Measurements from ENCODE around the gene WDR54.
"Not testable (repeated sequence)": the region's sequence is repeated elsewhere in the genome, so short reads cannot be mapped to it uniquely, and the experiment has no call there.

The WDR54 gene

DNA sequence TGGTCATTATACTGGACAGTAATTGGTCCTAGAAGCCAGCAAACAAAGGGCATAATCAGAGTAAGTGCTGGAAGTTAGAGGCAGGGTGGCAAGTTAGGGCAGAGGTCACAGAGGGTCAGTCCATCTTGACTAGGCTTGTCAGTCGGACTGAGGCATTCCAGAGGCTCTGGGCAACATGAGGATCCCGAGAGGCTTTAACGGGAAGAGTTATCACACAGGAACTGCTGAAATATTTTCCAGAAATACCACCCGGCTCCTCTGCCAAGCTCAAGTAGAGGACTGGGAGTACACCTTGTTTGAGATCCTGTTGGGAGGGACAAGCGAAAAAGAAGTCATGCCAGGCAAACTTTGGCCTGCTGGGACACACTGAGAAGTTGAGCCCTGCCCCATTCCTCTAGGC lies 13.8 kb upstream of the WDR54 start:
- no peak for DNase-seq

DNA sequence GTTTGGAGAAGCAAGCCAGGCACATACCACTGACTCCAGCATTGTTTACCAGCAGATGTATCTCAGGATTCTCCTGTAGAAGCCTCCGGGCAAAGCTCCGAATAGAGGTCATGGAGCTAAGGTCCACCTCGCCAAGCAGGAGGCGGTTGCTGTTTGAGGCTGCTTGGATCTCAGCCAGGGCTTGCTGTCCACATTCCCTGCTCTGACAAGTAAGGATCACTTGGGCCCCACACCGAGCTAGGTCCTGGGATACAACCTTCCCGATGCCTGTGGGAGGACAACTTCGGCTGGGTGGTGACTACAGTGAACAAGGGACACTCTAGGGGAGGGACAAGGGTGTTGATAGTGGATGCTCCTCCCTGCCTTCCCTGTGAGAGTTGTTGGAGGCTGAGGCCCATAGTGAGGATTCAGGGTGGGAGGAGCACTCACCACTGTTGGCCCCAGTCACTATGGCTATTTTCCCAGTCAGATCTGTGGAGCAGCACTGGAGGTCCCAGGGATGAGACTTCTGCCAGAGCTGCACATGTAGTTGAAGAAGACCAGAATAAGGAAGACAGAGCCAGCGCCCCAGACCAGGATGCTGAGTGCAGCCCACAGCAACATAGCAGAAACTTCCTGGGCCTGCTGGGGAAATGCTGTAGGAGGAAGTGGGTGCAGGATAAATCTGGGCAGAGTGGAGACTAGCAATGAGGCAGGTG lies 8.4 kb upstream of the WDR54 start:
- DNase-seq: no peak

DNA sequence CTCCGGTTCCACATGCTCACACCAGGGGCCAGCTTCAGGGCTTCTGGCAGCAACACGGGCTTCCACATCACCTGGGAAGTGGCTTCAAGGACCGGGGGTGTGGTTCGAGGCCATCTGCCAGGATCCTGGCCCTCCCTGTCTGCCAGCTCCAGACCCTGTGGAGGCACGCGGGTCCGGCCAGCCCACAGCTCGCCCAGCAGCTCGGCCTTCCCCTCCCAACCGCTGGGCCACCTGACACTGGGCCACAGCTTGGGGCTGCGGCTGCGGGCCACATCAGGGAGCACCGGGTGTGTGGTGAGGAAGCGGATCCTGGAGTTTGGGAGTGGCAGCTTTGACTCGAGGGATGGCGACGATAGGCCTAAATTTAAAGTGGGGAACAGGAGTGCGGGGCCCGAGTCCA lies 7.1 kb upstream of the WDR54 start:
- no peak for DNase-seq

DNA sequence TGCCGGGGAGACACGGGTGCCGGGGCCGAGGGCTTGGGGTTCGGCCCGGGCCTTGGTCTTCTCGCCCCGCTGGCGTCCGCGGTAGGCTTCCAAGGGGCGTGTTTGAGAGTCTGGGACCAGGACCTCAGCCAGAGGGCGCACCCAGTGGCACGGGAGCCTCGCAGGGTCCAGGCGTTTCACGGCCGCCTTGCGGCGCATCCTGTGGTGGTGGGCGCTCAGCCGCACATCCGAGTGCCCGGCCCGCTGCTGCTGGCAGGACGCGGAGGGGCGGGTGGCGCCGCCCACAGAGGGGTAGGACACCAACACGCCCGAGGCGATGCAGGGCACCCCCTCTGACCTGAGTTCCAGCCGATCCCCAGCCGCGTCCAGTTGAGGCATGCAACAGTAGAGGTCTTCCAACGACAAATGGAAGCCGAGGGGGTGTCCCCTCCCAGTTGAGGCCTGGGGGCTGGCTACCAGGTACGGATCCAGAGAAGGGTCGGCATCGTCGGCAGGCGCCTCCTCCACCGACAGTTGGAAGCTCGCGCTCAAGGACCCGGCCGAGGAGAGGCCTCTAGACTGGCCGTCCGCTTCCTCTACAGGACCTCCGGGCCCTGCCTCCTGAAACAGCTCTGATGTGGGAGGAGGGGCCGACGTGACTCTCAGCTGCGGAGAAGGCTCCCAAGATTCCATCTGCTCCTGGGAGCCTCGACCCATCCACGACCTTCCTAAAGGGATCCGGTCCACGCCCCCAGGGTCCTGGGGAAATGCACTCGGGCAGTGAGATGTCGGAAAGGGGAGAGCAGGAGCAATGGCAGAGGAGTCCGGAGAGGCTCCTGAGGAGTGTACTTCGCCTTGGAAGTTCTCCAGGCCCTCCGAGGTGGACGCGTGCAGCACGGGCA lies 6.4 kb upstream of the WDR54 start:
- no peak for DNase-seq

DNA sequence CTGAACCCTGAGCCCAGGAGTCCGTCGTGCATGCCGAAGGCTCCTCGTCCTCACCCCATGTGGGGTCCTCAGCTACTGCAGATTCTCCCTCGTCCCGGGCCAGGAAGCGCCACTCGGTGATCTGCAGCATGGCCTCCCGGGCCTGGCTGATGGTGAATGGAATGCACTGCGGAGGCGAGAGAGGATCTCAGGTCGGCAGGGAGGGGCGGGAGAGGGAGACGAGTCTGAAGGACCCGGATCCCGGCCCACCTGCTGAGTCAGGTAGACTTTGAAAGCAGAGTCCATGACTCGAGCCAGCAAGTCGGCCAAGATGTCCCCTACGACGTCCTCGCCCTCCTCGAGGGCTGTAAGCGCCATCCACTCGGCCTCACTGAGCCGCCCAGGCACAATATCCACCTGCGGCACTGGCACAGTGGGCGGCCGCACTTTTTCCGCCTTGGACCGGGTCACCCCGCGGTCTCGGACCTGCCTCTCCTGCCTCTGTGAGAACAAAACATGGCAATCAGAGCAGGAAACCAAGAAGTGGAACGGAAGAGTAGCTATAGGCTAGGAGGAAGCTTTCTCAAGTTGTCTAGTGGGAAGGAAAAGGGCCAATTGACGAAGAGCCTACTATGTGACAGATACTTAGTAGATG lies 5.7 kb upstream of the WDR54 start:
- DNase-seq: no peak

DNA sequence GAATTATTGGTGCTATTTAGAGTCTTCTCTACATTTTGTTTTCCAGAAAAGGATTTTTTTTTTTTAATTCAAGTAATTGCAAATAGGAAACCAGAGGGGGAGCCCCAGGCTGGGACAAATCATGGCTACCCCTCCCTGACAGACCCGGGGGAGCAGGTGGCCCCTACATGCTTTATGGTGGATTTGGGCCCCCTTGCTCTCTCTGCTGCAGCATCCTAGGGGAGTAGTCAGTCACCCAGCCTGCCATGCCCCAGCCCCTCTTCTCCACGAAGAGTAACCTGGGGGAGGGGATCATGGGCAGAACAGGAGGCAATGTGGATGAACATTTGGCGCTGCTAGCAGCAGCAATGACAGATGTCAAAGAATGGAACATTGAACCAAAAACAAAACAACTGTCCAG lies 4.8 kb upstream of the WDR54 start:
- no peak for DNase-seq

DNA sequence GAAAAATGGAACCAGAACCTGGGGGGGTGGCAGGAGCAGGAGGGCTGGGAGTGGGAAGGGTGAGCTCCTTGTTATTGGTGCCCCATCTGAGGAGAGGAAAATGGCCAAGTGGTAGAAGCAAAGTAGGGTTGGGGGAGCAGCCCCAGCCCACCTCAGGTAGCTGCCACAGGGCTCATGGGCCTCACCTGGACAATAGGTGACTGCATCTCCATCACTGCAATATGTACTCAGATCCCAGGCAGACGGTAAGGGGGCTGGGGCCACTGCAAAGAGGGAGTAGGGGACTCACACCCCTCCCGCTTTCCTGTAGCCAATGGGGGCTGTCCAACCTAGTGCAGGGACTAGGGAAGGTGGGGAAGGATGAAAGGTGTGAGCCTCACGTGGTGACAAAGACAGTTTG lies 4.3 kb upstream of the WDR54 start:
- DNase-seq: no peak

DNA sequence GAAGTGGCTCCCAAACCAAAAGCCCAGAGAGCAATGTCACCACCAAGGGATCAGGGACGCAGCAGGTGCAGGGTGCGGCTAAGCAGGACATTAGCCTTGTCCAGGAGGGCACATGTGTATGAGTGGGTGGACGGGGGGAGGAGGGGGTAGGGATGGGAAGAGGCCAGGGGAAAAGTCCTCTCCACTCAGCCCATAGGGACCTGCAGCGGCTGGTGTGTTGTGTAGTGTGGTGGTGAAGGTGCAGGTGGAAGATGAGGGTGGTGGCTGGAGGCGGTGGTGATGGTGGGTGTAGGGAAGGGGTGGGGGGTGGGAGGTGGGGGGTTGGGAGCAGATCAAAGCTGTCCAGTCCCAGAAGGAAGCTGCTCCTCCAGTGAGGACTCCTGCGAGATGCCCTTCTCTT lies 3.8 kb upstream of the WDR54 start:
- no peak for DNase-seq

DNA sequence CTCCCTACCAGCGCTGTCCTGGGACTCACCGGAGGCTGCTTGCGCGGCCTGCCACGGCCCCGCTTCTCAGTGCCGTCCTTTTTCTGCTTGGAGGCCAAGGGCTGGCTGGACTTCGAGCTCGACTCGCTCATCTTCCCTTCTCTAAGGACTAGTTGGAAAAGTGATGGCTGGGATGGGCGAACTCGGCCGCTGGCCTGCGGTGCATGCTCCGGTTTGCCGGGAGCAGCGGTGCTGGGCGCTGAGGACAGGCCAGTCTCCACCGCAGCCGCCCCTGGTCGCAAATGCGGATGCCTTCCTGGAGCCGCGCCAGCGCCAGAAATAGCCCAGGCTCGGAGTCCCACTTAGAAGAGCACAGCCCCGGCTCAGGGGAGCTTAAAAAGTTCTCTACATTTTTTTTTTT lies 3.2 kb upstream of the WDR54 start:
- no peak for DNase-seq

DNA sequence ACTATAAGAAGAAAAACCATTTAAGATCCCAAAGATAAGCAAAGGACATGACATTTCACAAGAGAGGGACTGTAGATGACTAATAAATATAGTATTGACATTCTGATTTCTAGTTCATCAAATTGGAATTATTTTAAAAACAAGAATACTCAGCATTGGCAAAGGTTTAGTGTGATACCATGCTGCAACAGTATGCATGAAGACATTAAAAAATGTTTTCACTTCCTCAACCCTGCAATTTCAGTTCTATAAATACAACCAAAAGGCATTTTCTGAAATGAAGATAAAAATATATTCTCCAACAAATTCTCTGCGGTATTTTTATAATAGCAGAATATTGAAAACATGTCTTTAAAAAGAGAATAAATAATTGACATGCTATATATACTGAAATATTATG lies 2.2 kb upstream of the WDR54 start:
- DNase-seq: no peak

DNA sequence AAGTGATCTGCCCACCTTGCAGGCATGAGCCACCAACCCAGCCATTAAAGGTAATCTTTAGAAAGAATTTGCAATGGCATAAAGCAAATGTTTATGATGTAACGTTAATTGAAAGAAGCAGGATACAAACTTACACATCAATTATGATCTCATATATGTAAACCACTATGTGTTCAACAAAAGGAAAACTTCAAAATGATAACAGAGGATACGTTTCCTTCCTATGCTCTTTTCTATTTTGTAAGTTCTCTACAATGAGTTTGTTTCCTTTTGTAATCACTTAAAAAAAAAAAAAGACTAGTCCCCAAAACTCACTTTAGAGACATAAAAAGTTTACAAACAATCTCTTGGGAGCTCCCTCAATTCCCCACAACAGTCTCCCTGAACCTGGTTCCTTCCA lies 1.5 kb upstream of the WDR54 start:
- DNase-seq: no peak

DNA sequence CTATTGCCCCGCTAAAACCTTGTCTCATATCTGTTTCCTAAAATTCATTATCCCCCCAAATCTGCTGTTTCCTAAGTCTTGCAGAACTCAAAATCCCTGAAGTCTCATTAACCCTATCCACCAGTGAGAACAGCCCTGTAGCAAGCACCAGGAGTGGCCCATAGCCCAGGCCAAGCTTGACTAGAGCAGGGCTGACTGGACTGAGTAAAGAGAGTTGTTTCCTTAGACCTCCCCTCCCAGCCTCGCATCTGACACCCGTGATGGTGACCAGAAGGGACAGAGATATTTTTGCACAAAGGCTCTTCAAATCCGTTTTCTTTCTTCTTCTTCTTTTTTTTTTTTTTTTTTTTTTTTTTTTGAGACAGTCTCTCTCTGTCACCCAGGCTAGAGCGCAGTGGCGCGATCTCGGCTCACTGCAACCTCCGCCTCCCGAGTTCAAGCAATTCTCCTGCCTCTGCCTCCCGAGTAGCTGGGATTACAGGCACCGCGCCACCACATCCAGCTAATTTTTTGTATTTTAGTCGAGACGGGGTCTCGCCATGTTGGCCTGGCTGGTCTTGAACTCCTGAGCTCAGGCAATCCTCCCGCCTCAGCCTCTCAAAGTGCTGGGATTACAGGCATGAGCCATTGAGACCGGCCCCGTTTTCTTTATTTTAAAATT lies 957 bp upstream of the WDR54 start:
- not testable (repeated sequence) for DNase-seq

DNA sequence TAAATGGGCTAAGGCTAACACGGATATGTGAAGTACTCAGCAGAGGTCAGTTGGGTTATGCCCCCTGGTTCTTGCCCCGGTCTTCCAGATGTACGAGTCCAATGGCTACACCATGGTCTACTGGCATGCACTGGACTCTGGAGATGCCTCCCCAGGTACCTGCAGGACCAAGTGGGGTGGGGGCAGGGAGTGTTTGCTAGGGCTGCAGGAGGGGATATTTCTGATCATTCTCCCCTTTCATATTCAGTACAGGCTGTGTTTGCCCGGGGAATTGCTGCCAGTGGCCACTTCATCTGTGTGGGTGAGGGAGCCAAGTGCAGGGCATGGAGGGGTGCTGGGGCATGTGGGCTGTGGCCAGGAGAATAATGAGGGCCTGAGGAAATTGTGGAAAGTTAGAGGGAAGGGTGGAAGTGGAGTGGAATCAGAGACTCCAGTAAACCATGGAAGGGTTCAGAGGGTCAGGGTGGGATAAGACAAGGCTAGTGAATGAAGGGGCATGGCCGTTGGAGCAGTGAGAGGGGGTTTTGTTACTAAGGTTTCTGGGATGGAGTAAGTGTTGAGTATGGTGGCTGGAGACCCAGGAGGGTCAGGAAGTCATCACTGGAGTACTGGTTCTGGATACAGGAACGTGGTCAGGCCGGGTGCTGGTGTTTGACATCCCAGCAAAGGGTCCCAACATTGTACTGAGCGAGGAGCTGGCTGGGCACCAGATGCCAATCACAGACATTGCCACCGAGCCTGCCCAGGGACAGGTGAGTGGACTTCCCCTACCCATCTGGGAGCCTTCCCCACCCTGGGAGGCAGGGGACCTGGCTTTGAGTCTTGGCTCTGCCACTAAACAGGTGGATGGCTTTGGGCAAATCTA lies 1.9 kb downstream of the WDR54 start:
- DNase-seq: no peak

DNA sequence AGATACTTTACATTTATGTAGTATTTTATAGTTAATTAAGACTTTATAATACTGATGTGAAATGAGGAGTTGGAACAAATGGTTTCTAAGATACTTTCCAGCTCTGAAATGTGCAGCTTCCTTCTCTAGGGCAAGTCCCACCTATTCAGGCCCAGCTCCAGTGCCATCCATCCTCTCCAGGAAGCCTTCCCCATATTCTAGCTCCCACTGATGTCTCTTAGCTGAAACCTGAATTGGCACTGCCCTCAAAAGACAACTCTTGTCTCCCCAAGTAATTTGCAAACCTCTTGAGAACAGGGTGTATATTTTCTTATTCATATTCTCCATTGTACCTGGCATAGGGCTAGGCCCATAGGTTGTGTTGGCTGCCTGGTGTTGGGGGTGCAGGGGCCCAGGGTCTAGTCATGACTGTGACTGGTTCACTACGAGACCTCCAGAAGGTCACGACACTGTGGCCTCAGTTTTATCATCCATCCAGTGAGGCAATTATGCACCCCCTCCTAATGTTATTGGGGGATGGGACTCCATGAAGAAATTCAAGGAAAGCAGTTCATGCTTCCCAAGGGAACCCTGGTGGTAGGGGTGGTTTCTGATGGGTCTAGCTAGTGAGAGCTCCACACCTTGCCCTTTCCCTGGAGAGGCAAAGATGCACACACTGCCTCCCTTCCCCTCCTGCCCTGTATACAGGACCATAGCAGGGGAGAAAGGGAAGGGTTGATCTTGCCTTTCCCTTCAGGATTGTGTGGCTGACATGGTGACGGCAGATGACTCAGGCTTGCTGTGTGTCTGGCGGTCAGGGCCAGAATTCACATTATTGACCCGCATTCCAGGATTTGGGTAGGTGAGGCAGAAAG lies 2.8 kb downstream of the WDR54 start:
- no peak for DNase-seq

DNA sequence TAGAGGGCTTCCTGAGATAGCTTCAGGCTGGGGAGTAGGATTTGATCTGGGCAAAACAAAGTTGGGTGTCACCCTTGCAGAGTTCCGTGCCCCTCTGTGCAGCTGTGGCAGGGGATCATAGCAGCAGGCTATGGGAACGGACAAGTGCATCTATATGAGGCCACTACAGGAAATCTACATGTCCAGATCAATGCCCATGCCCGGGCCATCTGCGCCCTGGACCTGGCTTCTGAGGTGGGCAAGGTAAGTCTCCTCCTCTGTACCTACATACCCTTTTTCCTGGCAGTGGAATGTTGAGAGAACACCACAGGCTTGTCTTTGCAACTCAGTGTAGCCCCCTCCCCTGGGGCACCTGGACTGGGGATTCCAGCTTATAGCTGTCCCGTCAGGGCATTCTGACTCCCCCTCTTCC lies 3.5 kb downstream of the WDR54 start:
- DNase-seq: no peak

DNA sequence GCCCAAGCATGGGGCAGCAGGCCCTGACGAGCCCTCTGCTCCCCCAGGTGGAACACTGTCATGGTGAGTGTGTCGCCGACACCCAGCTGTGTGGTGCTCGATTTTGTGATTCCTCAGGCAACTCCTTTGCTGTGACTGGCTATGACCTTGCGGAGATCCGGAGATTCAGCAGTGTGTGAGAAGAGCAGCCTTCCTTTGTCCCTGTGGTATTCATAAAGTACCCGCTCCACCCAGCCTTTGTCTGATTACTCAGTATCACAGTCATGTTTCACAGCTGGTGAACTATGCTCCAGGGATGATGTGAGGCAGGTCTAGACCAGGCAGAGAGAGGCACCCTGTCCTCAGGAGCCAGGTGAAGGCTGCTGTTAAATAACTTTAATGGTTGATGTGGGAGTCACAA lies 4.0 kb downstream of the WDR54 start:
- DNase-seq: no peak

DNA sequence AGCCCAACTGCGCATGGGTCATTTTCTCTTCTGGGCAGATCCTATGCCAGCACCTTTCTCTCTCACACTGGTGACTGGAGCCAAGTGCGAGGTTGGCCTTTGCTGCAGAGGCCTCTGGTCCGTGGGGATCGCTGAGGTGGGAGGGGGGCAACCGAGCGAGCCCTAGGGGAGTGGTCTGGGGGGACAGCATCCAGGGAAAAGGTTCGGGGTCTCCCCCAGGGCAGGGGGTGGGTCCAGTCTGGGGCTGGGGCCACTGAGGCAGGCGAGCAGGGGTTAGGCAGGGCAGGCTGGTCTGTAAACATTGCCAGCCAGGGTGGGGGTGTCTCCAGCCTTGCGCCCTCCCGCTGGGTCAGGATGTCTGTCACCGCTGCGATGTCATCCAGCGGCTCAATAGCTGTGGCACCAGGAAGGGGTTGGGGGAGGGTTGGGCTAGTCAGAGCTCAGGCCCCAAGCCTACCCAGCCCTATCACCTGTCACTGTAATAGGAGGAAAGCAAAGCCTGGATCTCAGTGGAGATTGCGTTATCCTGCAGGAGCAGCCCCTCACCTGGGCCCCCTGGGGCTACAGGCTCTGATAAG lies 4.7 kb downstream of the WDR54 start:
- DNase-seq: no peak

DNA sequence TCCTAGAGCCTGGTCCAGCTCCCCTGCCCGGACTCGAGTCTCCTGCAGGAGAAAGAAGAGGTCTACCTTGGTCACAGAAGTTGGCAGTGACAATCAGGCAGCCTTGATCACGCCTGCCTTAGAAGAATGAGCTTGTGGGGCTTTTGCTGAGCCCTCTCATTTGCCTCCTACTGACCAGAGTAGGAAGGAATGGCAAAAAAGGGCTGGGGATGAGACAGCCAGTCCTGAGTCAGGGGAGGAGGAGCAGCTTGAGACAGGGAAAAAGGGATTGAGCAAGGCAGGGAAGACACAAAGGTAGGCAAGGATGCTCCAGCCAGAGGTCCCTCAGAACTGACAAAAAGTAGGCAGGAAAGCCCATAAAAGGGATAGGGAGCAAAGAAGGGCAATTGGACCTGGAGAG lies 6.0 kb downstream of the WDR54 start:
- DNase-seq: no peak

DNA sequence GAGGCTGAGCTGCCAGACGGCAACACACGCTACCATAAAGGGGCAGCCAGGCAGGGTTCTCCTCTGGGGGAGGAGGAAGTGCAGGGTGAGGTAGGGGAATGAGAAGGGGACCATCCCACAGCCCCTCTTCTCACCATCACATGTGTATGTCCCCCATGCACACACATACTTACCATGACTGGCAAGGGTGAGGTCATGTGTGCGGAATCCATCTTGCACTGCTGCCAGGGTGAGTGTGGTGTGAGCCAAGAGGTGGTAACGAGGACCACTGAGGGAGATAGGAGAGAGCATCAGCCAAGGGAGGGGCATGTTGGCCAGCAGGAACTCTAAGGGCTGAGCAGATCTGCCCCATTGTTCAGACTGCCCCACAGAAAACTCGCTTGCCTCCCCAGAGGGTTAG lies 7.1 kb downstream of the WDR54 start:
- DNase-seq: no peak

DNA sequence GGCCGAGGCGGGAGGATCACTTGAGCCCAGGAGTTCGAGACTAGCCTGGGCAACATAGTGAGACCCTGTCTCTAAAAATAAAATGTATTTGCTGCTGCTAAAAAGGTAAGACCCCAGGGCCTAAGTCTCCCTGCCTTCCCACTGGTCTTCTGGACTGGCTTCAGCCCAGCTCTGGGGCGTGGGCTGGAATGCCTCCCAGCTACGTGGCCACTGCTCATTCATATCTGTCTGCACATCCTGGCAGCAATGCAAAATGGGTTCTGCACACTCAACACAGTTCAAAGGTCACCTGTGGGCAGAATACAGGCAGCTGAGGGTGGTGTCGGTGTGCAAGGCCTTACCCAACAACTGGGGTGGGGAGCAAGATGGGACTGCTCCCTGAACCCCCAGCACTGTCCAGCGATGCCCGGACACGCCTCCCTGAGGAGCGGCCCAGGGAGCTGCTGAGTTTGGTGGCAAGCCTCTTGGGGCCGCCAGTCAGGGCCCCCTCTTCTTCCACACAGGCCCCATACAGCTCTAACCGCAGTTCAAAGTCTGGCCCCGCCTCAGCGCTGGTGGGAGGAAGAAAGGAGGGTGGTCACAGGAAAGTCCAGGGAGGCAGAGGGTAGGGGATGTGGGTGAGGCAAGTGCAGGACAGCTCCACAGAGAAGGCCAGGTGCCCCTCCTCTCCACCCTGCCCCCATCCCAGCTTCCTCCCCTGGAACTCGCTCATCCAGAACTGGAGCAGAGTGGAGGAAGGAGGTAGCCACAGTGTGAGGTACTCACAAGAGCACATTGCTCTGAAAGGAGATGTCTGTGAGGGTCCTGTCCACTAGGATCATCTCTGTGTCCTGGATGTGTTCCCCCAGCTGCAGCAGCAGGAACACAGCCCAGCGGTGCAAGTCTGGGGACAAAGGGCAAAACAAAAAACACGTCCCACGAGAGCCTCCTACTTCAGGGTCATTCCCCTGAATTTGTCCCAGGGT lies 8.2 kb downstream of the WDR54 start:
- DNase-seq: no peak

Measured in activated gamma-delta T cell (primary cell).